ENCODE results near the gene SLC27A3. TPM values are rescaled to one million over a fixed set of nuclear protein-coding genes. Genes with fewer than 3 reads are reported as not detected.
A peak's percentile ranks its signal among the peaks of the same experiment; 100 is the strongest.

The SLC27A3 gene
- total RNA-seq, 4 donors from 2014 or later: 12.9 to 364 (median 36.7) TPM

GRCh38 chr1:153795330-153795837, 20.2 kb downstream of the SLC27A3 start:
- DNase-seq: no peak
- Histone ChIP-seq H3K36me3 (no peaks in the 10 kb centered on the region), H3K27ac (no peak overlapping the region), H3K4me3 (no peak overlapping the region), H3K4me1 (no peaks in the 10 kb centered on the region), H3K27me3 (no peaks in the 10 kb centered on the region), H3K9me3 (no peaks in the 10 kb centered on the region)
- intact Hi-C loops (cut with DNase I; ENCODE audit: low total_unique reads): loop anchor here (5.0 to 10.0 kb wide), 2 partner anchors 179 to 197 kb away; partner anchors contain the start of genes JTB and RPS27
- TF ChIP-seq POLR2A (IDR thresholded peaks at IDR 0.05) (no peak), CTCF (IDR thresholded peaks at IDR 0.05) (no peak)

DNA sequence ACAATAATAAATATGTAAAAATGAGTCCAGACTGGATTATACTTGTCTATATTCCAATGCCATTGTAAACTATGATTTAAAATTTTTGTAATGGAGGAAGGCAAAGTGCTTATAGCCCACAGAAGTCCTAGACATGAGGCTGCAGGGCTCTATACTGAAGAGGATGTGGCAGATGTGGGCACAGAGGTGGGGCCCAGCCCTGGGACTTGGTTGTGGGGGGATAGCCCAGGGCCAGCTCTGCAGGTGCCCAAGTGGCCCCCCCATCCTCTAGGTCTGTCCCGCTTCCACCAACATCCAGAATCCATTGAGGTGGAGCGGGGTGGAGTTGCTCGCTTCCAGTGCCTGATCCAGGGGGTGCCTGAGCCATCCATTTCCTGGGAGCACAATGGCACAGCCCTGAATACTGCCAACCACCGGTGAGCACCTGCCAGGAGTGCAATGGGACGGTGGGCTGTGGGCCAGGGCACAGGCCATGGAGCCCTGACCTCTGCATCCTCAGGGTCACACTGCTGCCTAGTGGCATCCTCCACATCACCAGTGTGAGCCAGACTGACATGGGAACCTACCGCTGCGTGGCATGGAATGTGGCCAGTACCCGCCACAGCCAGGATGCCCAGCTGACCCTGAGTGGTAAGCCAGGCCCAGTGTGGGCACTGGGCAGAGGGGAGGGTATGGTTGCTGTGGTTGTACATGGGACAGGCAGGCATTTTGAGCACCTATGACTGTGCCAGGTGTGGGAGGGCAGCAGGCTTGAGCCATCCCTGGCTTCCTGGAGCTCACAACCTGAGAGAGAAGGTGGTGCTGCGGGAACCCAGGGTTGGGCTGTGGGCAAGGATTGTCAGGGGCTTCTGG, 21.0 kb downstream of the SLC27A3 start:
- Histone ChIP-seq H3K9me3 (no peaks in the 10 kb centered on the region), H3K4me3 (no peak overlapping the region), H3K4me1 (no peaks in the 10 kb centered on the region), H3K36me3 (no peaks in the 10 kb centered on the region), H3K27ac (no peak overlapping the region), H3K27me3 (no peaks in the 10 kb centered on the region)
- TF ChIP-seq CTCF (IDR thresholded peaks at IDR 0.05): no peak
- no peak for DNase-seq
- intact Hi-C loops (cut with DNase I; ENCODE audit: low total_unique reads): loop anchor here (5.0 to 10.0 kb wide), 2 partner anchors 179 to 196 kb away; partner anchors contain the start of genes JTB and RPS27

DNA sequence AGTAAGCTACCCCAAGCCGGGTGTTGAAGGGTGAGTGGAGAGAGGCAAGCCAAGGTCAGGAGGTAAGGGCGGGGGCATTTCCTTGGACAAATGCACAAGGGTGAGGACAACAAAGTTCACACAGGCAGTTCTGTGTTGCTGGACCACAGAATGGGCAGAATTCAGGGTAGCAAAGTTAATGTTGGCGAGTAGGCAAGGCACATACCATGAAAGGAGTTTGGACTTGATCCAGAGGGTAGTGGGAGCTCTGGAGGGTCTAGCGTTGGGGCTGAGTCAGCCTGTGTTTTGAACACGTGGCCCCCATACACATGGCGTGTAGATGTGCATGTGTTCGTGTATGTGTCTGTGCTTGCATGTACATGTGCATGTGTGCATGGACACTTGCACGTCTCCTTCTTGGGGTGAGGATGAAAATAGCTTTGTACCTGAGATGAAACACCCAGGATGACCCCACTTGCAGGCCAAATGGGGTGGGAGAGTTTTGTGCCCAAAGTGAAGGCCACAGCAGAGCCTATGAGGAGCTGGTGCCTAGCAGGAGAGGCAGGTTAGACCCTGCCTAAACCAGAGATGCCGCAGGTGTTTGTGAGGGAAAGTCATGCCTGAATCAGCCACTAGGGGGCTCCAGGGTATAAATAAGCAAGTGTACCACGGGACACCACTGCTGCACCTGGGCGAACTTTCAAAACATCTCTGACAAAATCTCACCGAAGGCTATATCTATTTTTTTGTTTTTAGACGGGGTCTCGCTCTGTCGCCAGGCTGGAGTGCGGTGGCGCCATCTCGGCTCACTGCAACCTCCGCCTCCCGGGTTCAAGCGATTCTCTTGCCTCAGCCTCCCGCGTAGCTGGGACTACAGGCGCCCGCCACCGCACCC, 21.8 kb downstream of the SLC27A3 start:
- TF ChIP-seq CTCF (IDR thresholded peaks at IDR 0.05): peak; percentile 81 to 88 (median 88)
- TF ChIP-seq POLR2A (IDR thresholded peaks at IDR 0.05): no peak
- no peaks in the 10 kb centered on the region for H3K9me3 ChIP-seq
- intact Hi-C loops (cut with DNase I; ENCODE audit: low total_unique reads): loop anchor here (5.0 to 10.0 kb wide), 2 partner anchors 178 to 195 kb away; partner anchors contain the start of genes JTB and RPS27

GRCh38 chr1:153798468-153798780, 23.2 kb downstream of the SLC27A3 start:
- DNase-seq: no peak
- TF ChIP-seq POLR2A (IDR thresholded peaks at IDR 0.05) (no peak), CTCF (IDR thresholded peaks at IDR 0.05) (no peak)
- Histone ChIP-seq H3K27ac (no peak overlapping the region), H3K4me1 (no peaks in the 10 kb centered on the region), H3K4me3 (no peak overlapping the region), H3K36me3 (no peaks in the 10 kb centered on the region), H3K27me3 (no peaks in the 10 kb centered on the region), H3K9me3 (no peaks in the 10 kb centered on the region)
- intact Hi-C loops (cut with DNase I; ENCODE audit: low total_unique reads): loop anchor here (5.0 to 10.0 kb wide), 2 partner anchors 176 to 194 kb away; partner anchors contain the start of genes JTB and RPS27

More for the DNA sequence above, 21.8 kb downstream of the SLC27A3 start:
- DNase-seq: peak; percentile 73 to 90
- H3K36me3 ChIP-seq: no peaks in the 10 kb centered on the region
- H3K4me1 ChIP-seq: no peaks in the 10 kb centered on the region
- no peak overlapping the region for H3K27ac ChIP-seq
- H3K27me3 ChIP-seq: no peaks in the 10 kb centered on the region
- no peak overlapping the region for H3K4me3 ChIP-seq

All from uterus (tissue), 4 donors.